Lung (tissue), 12 donors: Measurements from ENCODE around the gene BRF1. TPM values are rescaled to one million over a fixed set of nuclear protein-coding genes. Genes with fewer than 3 reads are reported as not detected.

Experiments used
- ATAC-seq: fragments of 200-7000 bp; cut with Tn5 transposase; one replicate; pipeline ENCODE4 v1.9.1; 2020; ENCODE audit warnings: moderate number of reproducible peaks; ENCODE audit not compliant: insufficient read depth, low FRiP score
- DNase-seq, 3 donors: peaks; one replicate each; pipeline ENCODE4 v3.0.0-alpha.2; 2013 to 2017
- H3K27ac ChIP-seq, 2 donors: one replicate each; pipeline ENCODE4 v1.5.1; 2013; ENCODE audit warnings: mild to moderate bottlenecking in 2 of 2, moderate library complexity in 2 of 2, control low read depth in 1 of 2, inconsistent platforms in 1 of 2, low read depth in 1 of 2, low read length in 1 of 2
- H3K27me3 ChIP-seq, 3 donors: one replicate each; pipeline ENCODE4 v1.5.1; 2013; ENCODE audit warnings: low read length in 2 of 3; ENCODE audit not compliant: control insufficient read depth in 3 of 3, insufficient read depth in 3 of 3
- H3K36me3 ChIP-seq, 4 donors: one replicate each; pipeline ENCODE4 v1.5.1; 2013; ENCODE audit warnings: low read length in 4 of 4, mild to moderate bottlenecking in 1 of 4, moderate library complexity in 1 of 4; ENCODE audit not compliant: control insufficient read depth in 4 of 4, insufficient read depth in 4 of 4
- H3K4me1 ChIP-seq, 5 donors: one replicate each; pipeline ENCODE4 v1.5.1; 2013; ENCODE audit warnings: low read length in 5 of 5, mild to moderate bottlenecking in 2 of 5, moderate library complexity in 1 of 5; ENCODE audit not compliant: control insufficient read depth in 5 of 5, insufficient read depth in 5 of 5
- H3K4me3 ChIP-seq: one replicate; pipeline ENCODE4 v1.5.1; 2013; ENCODE audit warnings: mild to moderate bottlenecking, control low read depth, moderate library complexity
- H3K9ac ChIP-seq, 2 donors: one replicate each; pipeline ENCODE4 v1.5.1; 2013; ENCODE audit warnings: low read length in 2 of 2, control low read depth in 1 of 2; ENCODE audit not compliant: insufficient read depth in 1 of 2
- H3K9me3 ChIP-seq, 4 donors: one replicate each; pipeline ENCODE4 v1.5.1; 2013; ENCODE audit warnings: low read length in 3 of 4, mild to moderate bottlenecking in 1 of 4, moderate library complexity in 1 of 4; ENCODE audit not compliant: control insufficient read depth in 4 of 4, insufficient read depth in 3 of 4
- WGBS, 2 donors: extraction: QIAGEN DNeasy Blood & Tissue Kit; methylation state at CpG; one replicate each; pipeline ENCODE4 v1.1.7; 2013; 5-methylcytosine and 5-hydroxymethylcytosine counted together
- polyA plus RNA-seq, 2 donors: library from polyadenylated mRNA; stranded (reverse); fragments of 200-250 nt; gene quantifications; one replicate each; pipeline ENCODE4 v1.2.1, GENCODE V29; 2013
- total RNA-seq, 2 donors: library from RNA; depleted of rRNA in 1 of 2; stranded (reverse); fragments of >200 nt in 1 of 2; gene quantifications; one replicate each; pipeline ENCODE4 v1.2.1, GENCODE V29; 2014 to 2021
- TF ChIP-seq, protein P1 (sequence below): IDR thresholded peaks from 2 replicates; pipeline ENCODE4 v1.5.1; 2012; ENCODE audit warnings: mild to moderate bottlenecking; ENCODE audit errors: control extremely low read depth, extremely low read depth
- donor health status: control.
- donor health status: control.
- donor health status: Bipolar disorder and iron deficiency.
- donor health status: healthy.
- donor health status: DM: yes; HTN: yes; CAD: no.

Gene BRF1
- total and polyA plus RNA-seq, 4 donors = 14.2 to 55.3 (median 37.2) TPM

DNA sequence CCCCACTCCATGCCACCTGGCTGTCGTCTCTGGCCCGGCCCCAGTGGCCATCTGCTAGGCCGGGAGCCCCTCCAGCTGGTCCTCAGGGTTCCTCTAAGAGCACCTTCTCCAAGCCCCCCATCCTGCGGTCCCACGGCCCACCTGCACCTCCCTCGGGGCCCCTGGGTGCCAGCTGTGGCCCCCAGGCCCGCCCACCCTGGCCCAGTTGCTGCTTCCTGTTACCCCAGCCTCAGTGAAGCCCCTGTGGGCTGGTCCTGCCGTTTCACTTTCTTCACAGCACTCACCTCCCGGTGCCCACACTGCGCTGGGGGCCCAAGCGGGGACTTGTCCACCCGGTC is 92.1 kb downstream of the BRF1 start:
- TF ChIP-seq, protein P1, sequence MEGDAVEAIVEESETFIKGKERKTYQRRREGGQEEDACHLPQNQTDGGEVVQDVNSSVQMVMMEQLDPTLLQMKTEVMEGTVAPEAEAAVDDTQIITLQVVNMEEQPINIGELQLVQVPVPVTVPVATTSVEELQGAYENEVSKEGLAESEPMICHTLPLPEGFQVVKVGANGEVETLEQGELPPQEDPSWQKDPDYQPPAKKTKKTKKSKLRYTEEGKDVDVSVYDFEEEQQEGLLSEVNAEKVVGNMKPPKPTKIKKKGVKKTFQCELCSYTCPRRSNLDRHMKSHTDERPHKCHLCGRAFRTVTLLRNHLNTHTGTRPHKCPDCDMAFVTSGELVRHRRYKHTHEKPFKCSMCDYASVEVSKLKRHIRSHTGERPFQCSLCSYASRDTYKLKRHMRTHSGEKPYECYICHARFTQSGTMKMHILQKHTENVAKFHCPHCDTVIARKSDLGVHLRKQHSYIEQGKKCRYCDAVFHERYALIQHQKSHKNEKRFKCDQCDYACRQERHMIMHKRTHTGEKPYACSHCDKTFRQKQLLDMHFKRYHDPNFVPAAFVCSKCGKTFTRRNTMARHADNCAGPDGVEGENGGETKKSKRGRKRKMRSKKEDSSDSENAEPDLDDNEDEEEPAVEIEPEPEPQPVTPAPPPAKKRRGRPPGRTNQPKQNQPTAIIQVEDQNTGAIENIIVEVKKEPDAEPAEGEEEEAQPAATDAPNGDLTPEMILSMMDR = no peak
- no peak overlapping the region for H3K27ac ChIP-seq
- no peak overlapping the region for H3K9ac ChIP-seq
- no peaks in the 10 kb centered on the region for H3K9me3 ChIP-seq
- H3K4me3 ChIP-seq = no peak overlapping the region
- H3K4me1 ChIP-seq = peaks cover 0 to 13% (median 5%) of the 10 kb centered on the region in 5 donors
- H3K27me3 ChIP-seq = no peaks in the 10 kb centered on the region
- peaks cover 0 to 31% (median 3%) of the 10 kb centered on the region in 4 donors for H3K36me3 ChIP-seq
- DNase-seq = no peak
- no peak for ATAC-seq
- WGBS, 2 donors = 92 to 93% methylated on average over 11 to 12 of the region's 12 CpGs

DNA sequence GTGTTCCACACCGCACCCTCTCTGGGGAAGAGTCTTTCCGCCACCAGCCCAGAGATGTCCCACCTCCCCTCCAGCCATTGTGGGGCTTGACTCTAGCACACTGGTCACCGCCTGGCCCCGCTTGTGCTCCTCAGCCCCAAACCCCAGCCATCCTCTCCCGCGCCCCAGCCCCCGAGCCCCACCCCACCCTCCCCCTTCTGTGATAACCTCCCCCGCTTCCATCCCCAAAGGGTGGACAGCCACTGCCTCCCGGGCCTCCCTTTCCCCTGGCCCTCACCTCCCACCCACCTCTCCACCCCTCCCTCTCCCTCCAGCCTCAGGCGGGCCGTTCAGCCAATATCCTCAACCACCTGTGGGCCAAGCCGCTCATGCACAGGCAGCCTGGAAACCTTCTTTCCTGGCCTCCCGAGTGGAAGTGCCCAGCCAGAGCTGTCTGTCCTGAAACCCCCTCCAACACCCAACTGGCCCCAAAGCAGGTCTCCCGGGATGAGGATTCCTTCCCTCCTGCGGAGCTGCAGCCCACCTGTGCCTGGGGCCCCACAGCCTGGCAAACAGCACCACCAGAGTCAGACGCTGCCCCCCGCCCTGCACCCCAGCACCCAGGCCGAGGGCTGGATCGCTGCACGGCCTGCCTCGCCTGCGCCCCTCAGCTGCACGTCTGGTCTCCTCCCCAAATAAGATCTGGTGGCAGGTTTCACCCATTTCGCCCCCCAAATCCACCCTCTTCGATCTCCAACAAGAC is 92.6 kb downstream of the BRF1 start:
- WGBS, 2 donors = 92 to 95% methylated on average over 24 to 25 of the region's 25 CpGs

DNA sequence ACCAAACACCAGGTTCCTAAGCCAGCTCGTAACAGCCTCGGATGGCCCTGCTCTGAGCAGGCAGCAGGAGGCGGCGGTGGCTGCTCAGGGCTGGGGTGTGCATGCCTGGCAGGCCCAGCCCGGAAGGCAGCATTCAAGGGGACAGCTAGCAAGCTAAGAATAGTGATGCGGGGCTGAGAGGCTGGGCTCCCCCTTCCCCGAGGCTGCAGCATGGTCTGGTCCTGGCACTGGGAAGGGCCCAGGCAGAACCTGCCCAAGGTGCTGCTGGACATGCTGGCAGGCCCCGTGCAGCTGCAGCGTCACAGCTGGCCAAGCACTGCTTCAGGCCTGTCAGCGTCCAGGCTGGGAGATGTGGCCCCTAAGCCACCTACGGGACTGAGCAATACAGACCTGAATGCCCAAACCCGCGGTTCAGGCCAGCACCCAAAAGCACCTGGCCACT is 93.3 kb downstream of the BRF1 start:
- WGBS, 2 donors = 81 to 86% methylated on average over 13 of the region's 13 CpGs
- Histone ChIP-seq H3K27me3 (no peaks in the 10 kb centered on the region), H3K27ac (no peak overlapping the region), H3K4me3 (no peak overlapping the region), H3K4me1 (peaks cover 0 to 13% (median 8%) of the 10 kb centered on the region in 5 donors), H3K36me3 (peaks cover 0 to 19% (median 3%) of the 10 kb centered on the region in 4 donors), H3K9me3 (no peaks in the 10 kb centered on the region), H3K9ac (no peak overlapping the region)
- DNase-seq (no peak), ATAC-seq (no peak)
- TF ChIP-seq, protein P1 = no peak

More for the DNA sequence above, 92.6 kb downstream of the BRF1 start:
- no peaks in the 10 kb centered on the region for H3K9me3 ChIP-seq
- TF ChIP-seq, protein P1 = no peak
- H3K27me3 ChIP-seq = no peaks in the 10 kb centered on the region
- H3K27ac ChIP-seq = no peak overlapping the region
- no peak overlapping the region for H3K9ac ChIP-seq
- H3K4me1 ChIP-seq = peaks cover 0 to 13% (median 7%) of the 10 kb centered on the region in 5 donors
- ATAC-seq (no peak), DNase-seq (no peak)
- H3K36me3 ChIP-seq = peaks cover 0 to 26% (median 3%) of the 10 kb centered on the region in 4 donors
- H3K4me3 ChIP-seq = no peak overlapping the region
